ENCODE data around the gene LPP. TPM values are rescaled to one million over a fixed set of nuclear protein-coding genes. Genes with fewer than 3 reads are reported as not detected.

LPP gene
- total RNA-seq, 1 donor, result 77.4 TPM

- DNase-seq (ENCODE audit: insufficient read length, low spot score, missing footprints), result peak; percentile 35
- Histone ChIP-seq H4K20me1 (ENCODE audit: insufficient read depth, low read length) (peaks cover 3% of the 10 kb centered on the region), H2AFZ (ENCODE audit: low read length) (no peak overlapping the region), H3K27ac (ENCODE audit: low read depth, low read length) (no peak overlapping the region), H3K36me3 (ENCODE audit: insufficient read depth, low read length) (peaks cover 6% of the 10 kb centered on the region), H3K79me2 (ENCODE audit: insufficient read depth, low read length) (peaks cover 23% of the 10 kb centered on the region), H3K9me3 (ENCODE audit: low read depth, low read length) (no peaks in the 10 kb centered on the region), H3K4me2 (ENCODE audit: insufficient read depth, low read length) (no peak overlapping the region), H3K4me1 (ENCODE audit: insufficient read depth, low read length) (no peaks in the 10 kb centered on the region), H3K4me3 (ENCODE audit: insufficient read depth, low read length) (no peak overlapping the region), H3K27me3 (ENCODE audit: insufficient read depth, low read length) (no peaks in the 10 kb centered on the region)
- TF ChIP-seq CTCF (IDR thresholded peaks at IDR 0.05; ENCODE audit: extremely low read depth, low read depth, low read length), result no peak
Measured at GRCh38 chr3:188407158-188407880, 253.4 kb downstream of the LPP start.

- H3K79me2 ChIP-seq (ENCODE audit: insufficient read depth, low read length), result peaks cover 25% of the 10 kb centered on the region
- no peak overlapping the region for H2AFZ ChIP-seq (ENCODE audit: low read length)
- no peak for DNase-seq (ENCODE audit: insufficient read length, low spot score, missing footprints)
- TF ChIP-seq CTCF (IDR thresholded peaks at IDR 0.05; ENCODE audit: extremely low read depth, low read depth, low read length), result no peak
- H3K27me3 ChIP-seq (ENCODE audit: insufficient read depth, low read length), result no peaks in the 10 kb centered on the region
- no peak overlapping the region for H3K27ac ChIP-seq (ENCODE audit: low read depth, low read length)
- H3K4me3 ChIP-seq (ENCODE audit: insufficient read depth, low read length), result no peak overlapping the region
- no peaks in the 10 kb centered on the region for H3K9me3 ChIP-seq (ENCODE audit: low read depth, low read length)
- H3K36me3 ChIP-seq (ENCODE audit: insufficient read depth, low read length), result peaks cover 6% of the 10 kb centered on the region
- no peak overlapping the region for H3K4me2 ChIP-seq (ENCODE audit: insufficient read depth, low read length)
- H4K20me1 ChIP-seq (ENCODE audit: insufficient read depth, low read length), result peaks cover 1% of the 10 kb centered on the region
- H3K4me1 ChIP-seq (ENCODE audit: insufficient read depth, low read length), result no peaks in the 10 kb centered on the region
Measured at GRCh38 chr3:188408831-188409230, 254.9 kb downstream of the LPP start.

GRCh38 chr3:188411750-188412149 lies 257.8 kb downstream of the LPP start:
- Histone ChIP-seq H3K27ac (ENCODE audit: low read depth, low read length) (no peak overlapping the region), H3K79me2 (ENCODE audit: insufficient read depth, low read length) (peaks cover 35% of the 10 kb centered on the region), H2AFZ (ENCODE audit: low read length) (no peak overlapping the region), H3K4me1 (ENCODE audit: insufficient read depth, low read length) (peaks cover 4% of the 10 kb centered on the region), H4K20me1 (ENCODE audit: insufficient read depth, low read length) (no peaks in the 10 kb centered on the region), H3K36me3 (ENCODE audit: insufficient read depth, low read length) (peaks cover 6% of the 10 kb centered on the region), H3K4me3 (ENCODE audit: insufficient read depth, low read length) (no peak overlapping the region), H3K4me2 (ENCODE audit: insufficient read depth, low read length) (no peak overlapping the region), H3K9me3 (ENCODE audit: low read depth, low read length) (no peaks in the 10 kb centered on the region), H3K27me3 (ENCODE audit: insufficient read depth, low read length) (no peaks in the 10 kb centered on the region)
- TF ChIP-seq CTCF (IDR thresholded peaks at IDR 0.05; ENCODE audit: extremely low read depth, low read depth, low read length), result no peak
- DNase-seq (ENCODE audit: insufficient read length, low spot score, missing footprints), result no peak

GRCh38 chr3:188415196-188415595 lies 261.2 kb downstream of the LPP start:
- H3K27ac ChIP-seq (ENCODE audit: low read depth, low read length), result no peak overlapping the region
- DNase-seq (ENCODE audit: insufficient read length, low spot score, missing footprints), result no peak
- no peak overlapping the region for H3K4me2 ChIP-seq (ENCODE audit: insufficient read depth, low read length)
- no peaks in the 10 kb centered on the region for H3K9me3 ChIP-seq (ENCODE audit: low read depth, low read length)
- H3K36me3 ChIP-seq (ENCODE audit: insufficient read depth, low read length), result no peaks in the 10 kb centered on the region
- peaks cover 4% of the 10 kb centered on the region for H4K20me1 ChIP-seq (ENCODE audit: insufficient read depth, low read length)
- TF ChIP-seq CTCF (IDR thresholded peaks at IDR 0.05; ENCODE audit: extremely low read depth, low read depth, low read length), result no peak
- H3K79me2 ChIP-seq (ENCODE audit: insufficient read depth, low read length), result peaks cover 35% of the 10 kb centered on the region
- H3K4me3 ChIP-seq (ENCODE audit: insufficient read depth, low read length), result no peak overlapping the region
- no peaks in the 10 kb centered on the region for H3K27me3 ChIP-seq (ENCODE audit: insufficient read depth, low read length)
- no peak overlapping the region for H2AFZ ChIP-seq (ENCODE audit: low read length)
- H3K4me1 ChIP-seq (ENCODE audit: insufficient read depth, low read length), result peaks cover 6% of the 10 kb centered on the region
